ENCODE results near the gene ACAT2. TPM values are rescaled to one million over a fixed set of nuclear protein-coding genes. Genes with fewer than 3 reads are reported as not detected.
"Not testable (repeated sequence)": the region's sequence is repeated elsewhere in the genome, so short reads cannot be mapped to it uniquely, and the experiment has no call there.

The ACAT2 gene
- total RNA-seq, 1 donor from 2014 or later = 11.3 TPM

DNA sequence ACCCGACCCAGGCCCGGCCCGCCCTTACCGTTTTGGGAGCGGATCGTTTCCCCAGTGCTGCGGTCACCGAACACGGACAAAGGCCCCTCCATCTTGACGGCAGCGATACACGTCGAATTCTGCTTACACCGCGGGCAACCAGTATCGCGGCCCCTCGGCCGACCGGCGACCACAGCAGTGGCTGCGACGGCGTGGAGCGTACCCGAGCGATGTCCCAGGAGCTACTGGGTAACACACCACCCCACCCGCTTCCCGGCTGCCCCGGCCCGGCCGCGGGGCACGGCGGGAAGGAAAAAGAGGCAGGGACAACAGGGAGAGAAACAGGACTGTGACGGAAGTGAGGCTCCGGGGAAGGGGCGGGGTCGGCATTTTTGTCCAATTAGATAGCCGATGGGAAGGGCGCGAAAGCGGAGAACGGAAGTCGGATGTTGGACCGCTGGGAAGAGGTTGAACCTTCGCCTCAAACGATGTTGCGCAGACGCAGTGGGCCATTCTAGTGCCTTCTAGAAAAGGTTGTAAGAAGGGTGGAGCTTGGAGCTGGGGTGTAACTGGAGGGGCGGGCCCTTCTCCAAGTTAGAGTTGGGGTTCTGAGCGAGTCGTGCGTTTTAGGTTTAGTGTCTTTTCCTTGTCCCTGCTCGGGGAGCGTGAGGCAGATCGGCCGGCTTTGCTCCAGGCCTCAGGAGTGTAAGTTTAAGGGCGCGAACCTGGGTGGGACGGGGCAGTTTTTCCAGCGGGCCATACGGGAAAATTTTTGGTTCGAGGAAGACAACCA is 27.7 kb downstream of the ACAT2 start, which contains the start of gene TCP1:
Gene TCP1, minus strand, starts transcription at position 226 of the 772 bp plus-strand sequence. Its CDS starts 134 bp downstream, at position 92.
- peak within 1 kb of the TSS; percentile 100 for H3K27ac ChIP-seq
- intact Hi-C loops (cut with DNase I) = loop anchor here (5.0 kb wide), 2 partner anchors 62 to 97 kb away; partner anchors contain the start of genes SOD2 and WTAP
- H3K4me3 ChIP-seq = peak within 1 kb of the TSS; percentile 87 to 92
- H3K4me1 ChIP-seq = peaks cover 73% of the 10 kb centered on the region
- peaks cover 0 to 37% of the 10 kb centered on the region in 2 donors for H3K36me3 ChIP-seq
- peak; percentile 99 to 100 for DNase-seq (ENCODE audit: extremely low spot score in 2 of 2)
- no peaks in the 10 kb centered on the region for H3K9me3 ChIP-seq
- no peaks in the 10 kb centered on the region for H3K27me3 ChIP-seq
- peak; percentile 99 to 100 for TF ChIP-seq POLR2AphosphoS5 (IDR thresholded peaks at IDR 0.05; ENCODE audit: insufficient read depth in 1 of 2, low read depth in 1 of 2)
- peak in 1 of 2 donors; percentile 98 for TF ChIP-seq POLR2A (IDR thresholded peaks at IDR 0.05)
- TF ChIP-seq, protein P1, sequence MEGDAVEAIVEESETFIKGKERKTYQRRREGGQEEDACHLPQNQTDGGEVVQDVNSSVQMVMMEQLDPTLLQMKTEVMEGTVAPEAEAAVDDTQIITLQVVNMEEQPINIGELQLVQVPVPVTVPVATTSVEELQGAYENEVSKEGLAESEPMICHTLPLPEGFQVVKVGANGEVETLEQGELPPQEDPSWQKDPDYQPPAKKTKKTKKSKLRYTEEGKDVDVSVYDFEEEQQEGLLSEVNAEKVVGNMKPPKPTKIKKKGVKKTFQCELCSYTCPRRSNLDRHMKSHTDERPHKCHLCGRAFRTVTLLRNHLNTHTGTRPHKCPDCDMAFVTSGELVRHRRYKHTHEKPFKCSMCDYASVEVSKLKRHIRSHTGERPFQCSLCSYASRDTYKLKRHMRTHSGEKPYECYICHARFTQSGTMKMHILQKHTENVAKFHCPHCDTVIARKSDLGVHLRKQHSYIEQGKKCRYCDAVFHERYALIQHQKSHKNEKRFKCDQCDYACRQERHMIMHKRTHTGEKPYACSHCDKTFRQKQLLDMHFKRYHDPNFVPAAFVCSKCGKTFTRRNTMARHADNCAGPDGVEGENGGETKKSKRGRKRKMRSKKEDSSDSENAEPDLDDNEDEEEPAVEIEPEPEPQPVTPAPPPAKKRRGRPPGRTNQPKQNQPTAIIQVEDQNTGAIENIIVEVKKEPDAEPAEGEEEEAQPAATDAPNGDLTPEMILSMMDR (IDR thresholded peaks at IDR 0.05) = no peak

DNA sequence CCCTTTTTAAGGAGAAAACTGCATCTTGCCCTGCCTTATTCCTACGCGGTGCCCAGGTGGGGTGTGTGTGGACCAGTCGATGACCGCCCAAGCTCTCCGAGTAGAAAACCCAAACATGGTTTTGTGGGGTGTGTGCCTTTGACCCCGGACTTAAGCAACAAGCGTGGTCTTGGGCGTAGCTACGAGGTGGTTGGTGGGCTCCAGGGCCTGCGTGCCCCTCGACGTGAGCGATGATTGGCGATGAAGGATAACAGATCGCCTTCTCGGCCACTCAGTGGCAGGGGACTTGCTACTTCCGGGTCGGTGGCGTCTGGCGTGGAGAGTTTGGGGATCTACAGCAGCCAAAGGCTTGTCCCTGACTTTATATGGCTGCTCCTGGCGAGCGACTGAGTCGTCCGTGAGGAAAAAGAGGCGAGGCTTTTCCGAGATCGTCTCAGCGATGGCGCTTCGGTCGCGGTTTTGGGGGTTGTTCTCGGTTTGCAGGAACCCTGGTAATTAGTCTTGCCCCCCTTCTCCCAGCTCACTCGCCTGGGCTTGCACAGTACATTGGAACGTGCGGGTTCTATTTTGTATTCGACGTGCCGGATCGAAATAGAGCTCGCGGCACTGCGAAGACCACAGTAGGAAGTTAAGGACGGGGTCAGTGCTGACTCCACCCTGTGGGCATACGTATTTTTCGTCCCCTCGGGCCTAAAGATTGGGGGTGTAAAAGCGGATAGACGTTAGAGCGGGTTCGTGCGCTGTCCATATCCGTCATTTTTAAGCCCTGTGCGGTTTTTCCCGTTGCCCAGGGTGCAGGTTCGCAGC is 28.5 kb downstream of the ACAT2 start, which contains the start of gene MRPL18:
Gene MRPL18, plus strand, starts transcription at position 319 of the 807 bp plus-strand sequence. Its CDS starts 121 bp downstream, at position 440.
- Histone ChIP-seq H3K9me3 (no peaks in the 10 kb centered on the region), H3K27ac (peak within 1 kb of the TSS; percentile 100), H3K4me3 (peak within 1 kb of the TSS; percentile 87 to 92), H3K27me3 (no peaks in the 10 kb centered on the region), H3K4me1 (peaks cover 71% of the 10 kb centered on the region), H3K36me3 (peaks cover 0 to 30% of the 10 kb centered on the region in 2 donors)
- TF ChIP-seq POLR2A (IDR thresholded peaks at IDR 0.05) (no peak), POLR2AphosphoS5 (IDR thresholded peaks at IDR 0.05; ENCODE audit: insufficient read depth in 1 of 2, low read depth in 1 of 2) (peak; percentile 55 to 74)
- TF ChIP-seq, protein P1 (IDR thresholded peaks at IDR 0.05) = no peak
- peak in 1 of 2 donors; percentile 99 for DNase-seq (ENCODE audit: extremely low spot score in 2 of 2)
- intact Hi-C loops (cut with DNase I) = loop anchor here (5.0 kb wide), 1 partner anchor 98 kb away; the partner anchor contains the start of gene SOD2

DNA sequence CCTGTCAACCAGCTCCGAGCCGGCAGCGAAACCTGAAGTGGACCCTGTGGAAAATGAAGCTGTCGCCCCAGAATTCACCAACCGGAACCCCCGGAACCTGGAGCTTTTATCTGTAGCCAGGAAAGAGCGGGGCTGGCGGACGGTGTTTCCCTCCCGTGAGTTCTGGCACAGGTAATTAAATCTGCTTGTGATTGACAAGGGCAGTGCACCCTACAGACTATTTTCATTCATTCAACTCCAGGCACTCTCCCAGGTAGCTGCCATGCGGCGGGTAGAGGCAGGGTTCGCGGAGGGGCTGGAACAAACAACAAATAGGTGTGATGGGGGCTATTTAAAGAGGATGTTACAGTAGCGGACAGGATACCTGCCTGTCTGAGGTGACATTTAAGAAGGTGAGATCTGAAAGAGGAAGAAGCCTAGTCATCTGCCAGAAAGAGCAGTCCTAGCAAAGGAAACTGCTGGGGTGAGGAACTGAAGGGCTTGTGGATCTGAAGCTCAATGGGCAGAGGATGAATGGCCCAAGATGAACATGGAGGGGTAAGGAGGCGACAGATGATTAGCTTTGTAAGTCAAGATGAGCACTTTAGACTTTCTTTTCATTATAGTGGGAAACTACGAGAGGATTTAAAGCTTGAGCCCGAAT is 29.2 kb downstream of the ACAT2 start:
- H3K4me1 ChIP-seq = peaks cover 64% of the 10 kb centered on the region
- peaks cover 0 to 23% of the 10 kb centered on the region in 2 donors for H3K36me3 ChIP-seq
- H3K9me3 ChIP-seq = no peaks in the 10 kb centered on the region
- H3K4me3 ChIP-seq = peak overlapping the region; percentile 87 to 92
- TF ChIP-seq, protein P1 (IDR thresholded peaks at IDR 0.05) = no peak
- TF ChIP-seq POLR2AphosphoS5 (IDR thresholded peaks at IDR 0.05; ENCODE audit: insufficient read depth in 1 of 2, low read depth in 1 of 2) = no peak
- TF ChIP-seq POLR2A (IDR thresholded peaks at IDR 0.05) = no peak
- intact Hi-C loops (cut with DNase I) = loop anchor here (5.0 kb wide), 1 partner anchor 99 kb away; the partner anchor contains the start of gene SOD2
- H3K27ac ChIP-seq = peak overlapping the region; percentile 100
- no peaks in the 10 kb centered on the region for H3K27me3 ChIP-seq
- DNase-seq (ENCODE audit: extremely low spot score in 2 of 2) = no peak

DNA sequence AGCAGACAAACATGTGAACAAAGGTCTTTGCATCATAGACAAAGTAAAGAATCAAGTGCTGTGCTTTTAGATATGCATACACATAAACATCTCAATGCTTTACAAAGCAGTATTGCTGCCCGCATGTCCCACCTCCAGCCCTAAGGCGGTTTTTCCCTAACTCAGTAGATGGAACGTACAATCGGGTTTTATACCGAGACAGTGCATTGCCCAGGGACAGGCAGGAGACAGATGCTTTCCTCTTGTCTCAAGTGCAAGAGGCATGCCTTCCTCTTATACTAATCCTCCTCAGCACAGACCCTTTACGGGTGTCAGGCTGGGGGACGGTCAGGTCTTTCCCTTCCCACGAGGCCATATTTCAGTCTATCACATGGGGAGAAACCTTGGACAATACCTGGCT is 33.1 kb downstream of the ACAT2 start:
- not testable (repeated sequence) for H3K4me3 ChIP-seq; H3K27ac ChIP-seq; H3K27me3 ChIP-seq; DNase-seq (ENCODE audit: extremely low spot score in 2 of 2); H3K9me3 ChIP-seq
- intact Hi-C loops (cut with DNase I) = loop anchor here (5.0 kb wide), 1 partner anchor 103 kb away; the partner anchor contains the start of gene SOD2
- Histone ChIP-seq H3K4me1 (peaks cover 39% of the 10 kb centered on the region), H3K36me3 (peaks cover 0 to 29% of the 10 kb centered on the region in 2 donors)

DNA sequence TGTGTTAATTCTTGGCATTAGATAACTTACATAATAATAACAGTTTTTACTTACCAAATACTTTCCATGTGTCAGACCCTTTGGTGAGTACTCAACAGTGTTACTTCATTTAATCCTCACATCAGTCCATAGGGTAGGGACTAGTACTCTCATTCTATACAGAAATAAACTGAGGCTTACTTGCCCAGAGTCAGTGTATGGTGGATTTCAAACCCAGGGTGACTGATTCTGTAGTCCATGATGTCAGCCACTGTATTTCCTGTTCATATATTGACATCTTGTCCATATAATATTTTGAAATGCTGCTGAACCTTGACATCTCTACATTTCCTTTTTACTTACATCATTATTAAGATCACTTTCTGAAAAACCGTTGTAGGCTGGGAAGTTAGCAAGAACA is 35.7 kb downstream of the ACAT2 start:
- H3K36me3 ChIP-seq = peaks cover 0 to 29% of the 10 kb centered on the region in 2 donors
- no peak for TF ChIP-seq POLR2A (IDR thresholded peaks at IDR 0.05)
- TF ChIP-seq POLR2AphosphoS5 (IDR thresholded peaks at IDR 0.05; ENCODE audit: insufficient read depth in 1 of 2, low read depth in 1 of 2) = no peak
- TF ChIP-seq, protein P1 (IDR thresholded peaks at IDR 0.05) = no peak

More for the DNA sequence above, 35.7 kb downstream of the ACAT2 start:
- H3K27me3 ChIP-seq = no peaks in the 10 kb centered on the region
- DNase-seq (ENCODE audit: extremely low spot score in 2 of 2) = no peak
- no peaks in the 10 kb centered on the region for H3K9me3 ChIP-seq
- H3K4me1 ChIP-seq = peaks cover 21% of the 10 kb centered on the region
- no peak overlapping the region for H3K27ac ChIP-seq
- no peak overlapping the region for H3K4me3 ChIP-seq
- intact Hi-C loops (cut with DNase I) = no loop called here

Measured in vagina (tissue), 2 donors.